ENCODE data around the gene HK1. TPM values are rescaled to one million over a fixed set of nuclear protein-coding genes. Genes with fewer than 3 reads are reported as not detected.

HK1 gene
- total RNA-seq, 4 donors from 2014 or later: 92.5 to 216 (median 126) TPM

- 68 to 79% methylated on average over 2 to 3 of the region's 3 CpGs for WGBS, 2 donors (ENCODE audit: low coverage in 1 of 2)
- no peak for ATAC-seq
- Histone ChIP-seq H3K9me3 (no peaks in the 10 kb centered on the region), H3K27me3 (no peaks in the 10 kb centered on the region), H3K27ac (no peak overlapping the region), H3K4me1 (peaks cover 0 to 20% (median 5%) of the 10 kb centered on the region in 3 donors), H3K4me3 (no peak overlapping the region), H3K36me3 (no peaks in the 10 kb centered on the region)
- TF ChIP-seq POLR2AphosphoS5 (IDR thresholded peaks at IDR 0.05) (no peak), EP300 (IDR thresholded peaks at IDR 0.05) (no peak), POLR2A (IDR thresholded peaks at IDR 0.05) (no peak), CTCF (IDR thresholded peaks at IDR 0.05) (no peak)
Measured at GRCh38 chr10:69315100-69315542, 36.8 kb downstream of the HK1 start.

GRCh38 chr10:69315610-69316312 lies 37.5 kb downstream of the HK1 start:
- Histone ChIP-seq H3K4me3 (no peak overlapping the region), H3K36me3 (no peaks in the 10 kb centered on the region), H3K9me3 (no peaks in the 10 kb centered on the region), H3K4me1 (peaks cover 0 to 26% (median 12%) of the 10 kb centered on the region in 3 donors), H3K27me3 (no peaks in the 10 kb centered on the region), H3K27ac (peak overlapping the region in 2 of 4 donors; percentile 2 to 22)
- ATAC-seq: no peak
- TF ChIP-seq EP300 (IDR thresholded peaks at IDR 0.05): no peak
- 72 to 76% methylated on average over 2 to 6 of the region's 6 CpGs for WGBS, 2 donors (ENCODE audit: low coverage in 1 of 2)

- Histone ChIP-seq H3K4me3 (no peak overlapping the region), H3K27ac (peak overlapping the region in 2 of 4 donors; percentile 2 to 22), H3K9me3 (no peaks in the 10 kb centered on the region), H3K4me1 (peaks cover 0 to 34% (median 19%) of the 10 kb centered on the region in 3 donors), H3K36me3 (no peaks in the 10 kb centered on the region), H3K27me3 (no peaks in the 10 kb centered on the region)
- ATAC-seq: no peak
- 63 to 70% methylated on average over 3 to 5 of the region's 6 CpGs for WGBS, 2 donors (ENCODE audit: low coverage in 1 of 2)
- TF ChIP-seq POLR2AphosphoS5 (IDR thresholded peaks at IDR 0.05): peak; percentile 28
- no peak for TF ChIP-seq POLR2A (IDR thresholded peaks at IDR 0.05)
Measured at GRCh38 chr10:69316313-69317059, 38.2 kb downstream of the HK1 start.

- ATAC-seq: no peak
- Histone ChIP-seq H3K27ac (peak overlapping the region in 3 of 4 donors; percentile 91 to 95 (median 92)), H3K36me3 (no peaks in the 10 kb centered on the region), H3K27me3 (no peaks in the 10 kb centered on the region), H3K4me3 (no peak overlapping the region), H3K4me1 (peaks cover 0 to 41% (median 24%) of the 10 kb centered on the region in 3 donors), H3K9me3 (no peaks in the 10 kb centered on the region)
- 100% methylated on average over 2 to 3 of the region's 3 CpGs for WGBS, 2 donors (ENCODE audit: low coverage in 1 of 2)
- TF ChIP-seq CTCF (IDR thresholded peaks at IDR 0.05) (no peak), POLR2A (IDR thresholded peaks at IDR 0.05) (no peak), POLR2AphosphoS5 (IDR thresholded peaks at IDR 0.05) (no peak), EP300 (IDR thresholded peaks at IDR 0.05) (no peak)
Measured at GRCh38 chr10:69317175-69317604, 38.9 kb downstream of the HK1 start.

- Histone ChIP-seq H3K4me3 (peak overlapping the region; percentile 79 to 96), H3K4me1 (peaks cover 0 to 44% (median 24%) of the 10 kb centered on the region in 3 donors), H3K36me3 (no peaks in the 10 kb centered on the region), H3K9me3 (no peaks in the 10 kb centered on the region), H3K27me3 (no peaks in the 10 kb centered on the region), H3K27ac (peak overlapping the region; percentile 67 to 95 (median 92))
- peak; percentile 1 for ATAC-seq
- WGBS, 2 donors (ENCODE audit: low coverage in 1 of 2): 83% methylated on average over 3 of the region's 8 CpGs; no CpG with 5 or more reads in 1 of the 2 donors
- TF ChIP-seq POLR2A (IDR thresholded peaks at IDR 0.05) (no peak), EP300 (IDR thresholded peaks at IDR 0.05) (no peak), POLR2AphosphoS5 (IDR thresholded peaks at IDR 0.05) (no peak), CTCF (IDR thresholded peaks at IDR 0.05) (no peak)
Measured at GRCh38 chr10:69317626-69318105, 39.4 kb downstream of the HK1 start.

Data from gastroesophageal sphincter (tissue), 4 donors.